ENCODE data around the gene ATP7A.

DNA sequence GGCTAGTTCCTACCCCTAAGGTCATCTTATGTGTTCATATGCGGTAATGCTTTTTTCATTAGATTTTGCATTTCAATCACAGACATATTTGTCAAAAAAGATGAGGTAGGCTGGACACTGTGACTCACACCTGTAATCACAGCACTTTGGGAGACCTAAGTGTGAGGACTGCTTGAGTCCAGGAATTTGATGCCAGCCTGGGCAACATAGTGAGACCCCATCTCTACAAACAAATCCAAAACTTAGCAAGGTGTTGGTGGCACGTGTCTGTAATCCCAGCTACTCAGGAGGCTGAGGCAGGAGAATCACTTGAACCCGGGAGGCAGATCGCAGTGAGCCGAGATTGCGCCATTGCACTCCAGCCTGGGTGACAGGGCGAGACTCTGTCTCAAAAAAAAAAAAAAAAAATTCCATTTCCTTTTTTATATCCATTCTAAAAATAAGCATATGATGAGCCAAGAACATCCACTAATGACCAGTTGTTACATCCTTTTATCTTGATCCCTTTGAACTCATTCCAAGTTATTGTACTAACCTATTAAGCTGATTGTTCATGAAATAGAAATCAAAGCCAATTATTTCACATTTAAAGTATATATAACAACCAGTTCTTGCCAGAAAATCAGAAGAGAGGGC lies 35.5 kb downstream of the ATP7A start:
- no peak for TF ChIP-seq POLR2A (IDR thresholded peaks at IDR 0.05)
- TF ChIP-seq, protein P1, sequence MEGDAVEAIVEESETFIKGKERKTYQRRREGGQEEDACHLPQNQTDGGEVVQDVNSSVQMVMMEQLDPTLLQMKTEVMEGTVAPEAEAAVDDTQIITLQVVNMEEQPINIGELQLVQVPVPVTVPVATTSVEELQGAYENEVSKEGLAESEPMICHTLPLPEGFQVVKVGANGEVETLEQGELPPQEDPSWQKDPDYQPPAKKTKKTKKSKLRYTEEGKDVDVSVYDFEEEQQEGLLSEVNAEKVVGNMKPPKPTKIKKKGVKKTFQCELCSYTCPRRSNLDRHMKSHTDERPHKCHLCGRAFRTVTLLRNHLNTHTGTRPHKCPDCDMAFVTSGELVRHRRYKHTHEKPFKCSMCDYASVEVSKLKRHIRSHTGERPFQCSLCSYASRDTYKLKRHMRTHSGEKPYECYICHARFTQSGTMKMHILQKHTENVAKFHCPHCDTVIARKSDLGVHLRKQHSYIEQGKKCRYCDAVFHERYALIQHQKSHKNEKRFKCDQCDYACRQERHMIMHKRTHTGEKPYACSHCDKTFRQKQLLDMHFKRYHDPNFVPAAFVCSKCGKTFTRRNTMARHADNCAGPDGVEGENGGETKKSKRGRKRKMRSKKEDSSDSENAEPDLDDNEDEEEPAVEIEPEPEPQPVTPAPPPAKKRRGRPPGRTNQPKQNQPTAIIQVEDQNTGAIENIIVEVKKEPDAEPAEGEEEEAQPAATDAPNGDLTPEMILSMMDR (IDR thresholded peaks at IDR 0.05 in 4 of 5, conservative IDR thresholded peaks at IDR 0.05 in 1 of 5), result no peak
